ENCODE measurements around the gene C9orf72.

Gene C9orf72

GRCh38 chr9:27497883-27498417, 75.3 kb downstream of the C9orf72 start:
- Histone ChIP-seq H3K4me2 (ENCODE audit: low read depth, low read length) (no peak overlapping the region), H3K27me3 (replicated peaks; ENCODE audit: insufficient read depth, low read length) (no peaks in the 10 kb centered on the region), H3K4me1 (ENCODE audit: low read length) (peaks cover 4% of the 10 kb centered on the region; the same call in 1 of the 2 replicates), H3K9me2 (replicated peaks; ENCODE audit: insufficient read depth, low read length) (no peaks in the 10 kb centered on the region), H3K79me2 (ENCODE audit: low read length) (no peaks in the 10 kb centered on the region), H3K4me3 (ENCODE audit: low read length) (no peak overlapping the region), H3F3A (ENCODE audit: insufficient read depth, low read length) (no peaks in the 10 kb centered on the region), H4K20me1 (ENCODE audit: insufficient read depth, low read length) (no peaks in the 10 kb centered on the region), H3K36me3 (replicated peaks; ENCODE audit: insufficient read depth, low read length) (no peaks in the 10 kb centered on the region), H3K27ac (ENCODE audit: low read length) (no peak overlapping the region), H3K9me3 (replicated peaks; ENCODE audit: insufficient read depth, low read length) (no peaks in the 10 kb centered on the region), H3K9ac (ENCODE audit: low read length) (no peak overlapping the region), H2AFZ (ENCODE audit: low read length) (no peak overlapping the region)
- DNase-seq: no peak
- TF ChIP-seq EZH2 (optimal IDR thresholded peaks at IDR 0.05; ENCODE audit: low read depth, low read length) (no peak), EZH2phosphoT487 (IDR thresholded peaks at IDR 0.05; ENCODE audit: low read length) (no peak)
- TF ChIP-seq, protein P1, sequence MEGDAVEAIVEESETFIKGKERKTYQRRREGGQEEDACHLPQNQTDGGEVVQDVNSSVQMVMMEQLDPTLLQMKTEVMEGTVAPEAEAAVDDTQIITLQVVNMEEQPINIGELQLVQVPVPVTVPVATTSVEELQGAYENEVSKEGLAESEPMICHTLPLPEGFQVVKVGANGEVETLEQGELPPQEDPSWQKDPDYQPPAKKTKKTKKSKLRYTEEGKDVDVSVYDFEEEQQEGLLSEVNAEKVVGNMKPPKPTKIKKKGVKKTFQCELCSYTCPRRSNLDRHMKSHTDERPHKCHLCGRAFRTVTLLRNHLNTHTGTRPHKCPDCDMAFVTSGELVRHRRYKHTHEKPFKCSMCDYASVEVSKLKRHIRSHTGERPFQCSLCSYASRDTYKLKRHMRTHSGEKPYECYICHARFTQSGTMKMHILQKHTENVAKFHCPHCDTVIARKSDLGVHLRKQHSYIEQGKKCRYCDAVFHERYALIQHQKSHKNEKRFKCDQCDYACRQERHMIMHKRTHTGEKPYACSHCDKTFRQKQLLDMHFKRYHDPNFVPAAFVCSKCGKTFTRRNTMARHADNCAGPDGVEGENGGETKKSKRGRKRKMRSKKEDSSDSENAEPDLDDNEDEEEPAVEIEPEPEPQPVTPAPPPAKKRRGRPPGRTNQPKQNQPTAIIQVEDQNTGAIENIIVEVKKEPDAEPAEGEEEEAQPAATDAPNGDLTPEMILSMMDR (IDR thresholded peaks at IDR 0.05; ENCODE audit: low read length): no peak

Measured in MM.1S (cell line).